Measurements from ENCODE around the gene ADAM30.

The ADAM30 gene

GRCh38 chr1:119862276-119862675 lies 34.0 kb downstream of the ADAM30 start:
- TF ChIP-seq FOXP2 (optimal IDR thresholded peaks at IDR 0.05; ENCODE audit: borderline replicate concordance, extremely low read depth, extremely low read length, insufficient read depth) = no peak

GRCh38 chr1:119861547-119861946 lies 34.8 kb downstream of the ADAM30 start:
- TF ChIP-seq POLR2AphosphoS5 (IDR thresholded peaks at IDR 0.05; ENCODE audit: low read depth, low read length) (no peak), TAF1 (IDR thresholded peaks at IDR 0.05; ENCODE audit: borderline replicate concordance, insufficient read depth, low read length) (no peak), SIN3A (IDR thresholded peaks at IDR 0.05; ENCODE audit: borderline replicate concordance, insufficient read depth, low read length) (no peak)
- TF ChIP-seq, protein P1, sequence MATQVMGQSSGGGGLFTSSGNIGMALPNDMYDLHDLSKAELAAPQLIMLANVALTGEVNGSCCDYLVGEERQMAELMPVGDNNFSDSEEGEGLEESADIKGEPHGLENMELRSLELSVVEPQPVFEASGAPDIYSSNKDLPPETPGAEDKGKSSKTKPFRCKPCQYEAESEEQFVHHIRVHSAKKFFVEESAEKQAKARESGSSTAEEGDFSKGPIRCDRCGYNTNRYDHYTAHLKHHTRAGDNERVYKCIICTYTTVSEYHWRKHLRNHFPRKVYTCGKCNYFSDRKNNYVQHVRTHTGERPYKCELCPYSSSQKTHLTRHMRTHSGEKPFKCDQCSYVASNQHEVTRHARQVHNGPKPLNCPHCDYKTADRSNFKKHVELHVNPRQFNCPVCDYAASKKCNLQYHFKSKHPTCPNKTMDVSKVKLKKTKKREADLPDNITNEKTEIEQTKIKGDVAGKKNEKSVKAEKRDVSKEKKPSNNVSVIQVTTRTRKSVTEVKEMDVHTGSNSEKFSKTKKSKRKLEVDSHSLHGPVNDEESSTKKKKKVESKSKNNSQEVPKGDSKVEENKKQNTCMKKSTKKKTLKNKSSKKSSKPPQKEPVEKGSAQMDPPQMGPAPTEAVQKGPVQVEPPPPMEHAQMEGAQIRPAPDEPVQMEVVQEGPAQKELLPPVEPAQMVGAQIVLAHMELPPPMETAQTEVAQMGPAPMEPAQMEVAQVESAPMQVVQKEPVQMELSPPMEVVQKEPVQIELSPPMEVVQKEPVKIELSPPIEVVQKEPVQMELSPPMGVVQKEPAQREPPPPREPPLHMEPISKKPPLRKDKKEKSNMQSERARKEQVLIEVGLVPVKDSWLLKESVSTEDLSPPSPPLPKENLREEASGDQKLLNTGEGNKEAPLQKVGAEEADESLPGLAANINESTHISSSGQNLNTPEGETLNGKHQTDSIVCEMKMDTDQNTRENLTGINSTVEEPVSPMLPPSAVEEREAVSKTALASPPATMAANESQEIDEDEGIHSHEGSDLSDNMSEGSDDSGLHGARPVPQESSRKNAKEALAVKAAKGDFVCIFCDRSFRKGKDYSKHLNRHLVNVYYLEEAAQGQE (IDR thresholded peaks at IDR 0.05; ENCODE audit: insufficient read depth in 1 of 2, low read depth in 2 of 2, low read length in 2 of 2) = no peak

- TF ChIP-seq, protein P1 (IDR thresholded peaks at IDR 0.05; ENCODE audit: insufficient read depth in 1 of 2, low read depth in 2 of 2, low read length in 2 of 2) = 0 out of 4 replicates have a peak, but pooled peaks of 1 of the 2 experiments have one; percentile 41
- no peak for TF ChIP-seq POLR2AphosphoS5 (IDR thresholded peaks at IDR 0.05; ENCODE audit: low read depth, low read length)
- no peak for TF ChIP-seq FOXP2 (optimal IDR thresholded peaks at IDR 0.05; ENCODE audit: borderline replicate concordance, extremely low read depth, extremely low read length, insufficient read depth)
- peak; percentile 82; the same call in 1 of the 2 replicates for TF ChIP-seq SIN3A (IDR thresholded peaks at IDR 0.05; ENCODE audit: borderline replicate concordance, insufficient read depth, low read length)
These were observed 36.7 kb downstream of the ADAM30 start for GRCh38 chr1:119859647-119860046.

GRCh38 chr1:119858126-119858525 lies 38.2 kb downstream of the ADAM30 start:
- TF ChIP-seq, protein P1 (IDR thresholded peaks at IDR 0.05; ENCODE audit: insufficient read depth in 1 of 2, low read depth in 2 of 2, low read length in 2 of 2) = no peak
- TF ChIP-seq POLR2AphosphoS5 (IDR thresholded peaks at IDR 0.05; ENCODE audit: low read depth, low read length) (no peak), TAF1 (IDR thresholded peaks at IDR 0.05; ENCODE audit: borderline replicate concordance, insufficient read depth, low read length) (no peak), SIN3A (IDR thresholded peaks at IDR 0.05; ENCODE audit: borderline replicate concordance, insufficient read depth, low read length) (no peak), FOXP2 (optimal IDR thresholded peaks at IDR 0.05; ENCODE audit: borderline replicate concordance, extremely low read depth, extremely low read length, insufficient read depth) (no peak)

DNA sequence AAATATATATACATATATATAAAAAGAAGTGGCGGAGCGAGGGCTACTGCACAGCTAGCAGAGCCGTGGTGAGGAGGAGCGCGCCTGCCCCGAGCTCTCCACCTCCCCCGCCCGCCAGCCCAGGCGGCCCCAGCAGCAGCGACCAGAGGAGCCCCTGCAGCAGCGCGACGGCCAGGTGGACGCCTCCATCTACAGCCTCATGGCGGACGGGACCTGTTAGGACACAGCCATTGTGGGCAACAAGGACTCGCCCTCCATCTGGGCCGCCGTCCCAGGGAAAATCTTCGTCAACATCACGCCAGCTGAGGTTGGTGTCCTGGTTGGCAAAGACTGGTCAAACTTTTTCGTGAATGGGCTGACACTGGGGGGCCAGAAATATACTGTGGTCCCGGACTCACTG lies 43.2 kb downstream of the ADAM30 start:
- TF ChIP-seq TAF1 (IDR thresholded peaks at IDR 0.05; ENCODE audit: borderline replicate concordance, insufficient read depth, low read length) = no peak
- TF ChIP-seq FOXP2 (optimal IDR thresholded peaks at IDR 0.05; ENCODE audit: borderline replicate concordance, extremely low read depth, extremely low read length, insufficient read depth) = no peak
- TF ChIP-seq POLR2AphosphoS5 (IDR thresholded peaks at IDR 0.05; ENCODE audit: low read depth, low read length) = no peak
- TF ChIP-seq, protein P1 (IDR thresholded peaks at IDR 0.05; ENCODE audit: insufficient read depth in 1 of 2, low read depth in 2 of 2, low read length in 2 of 2) = no peak
- TF ChIP-seq SIN3A (IDR thresholded peaks at IDR 0.05; ENCODE audit: borderline replicate concordance, insufficient read depth, low read length) = no peak
